ENCODE data around the gene SELENOT. TPM values are rescaled to one million over a fixed set of nuclear protein-coding genes. Genes with fewer than 3 reads are reported as not detected.

SELENOT gene
- total RNA-seq, 1 experiment from 2014 or later = 48.3 TPM

- TF ChIP-seq ZSCAN18 (CRISPR knock-in tag; IDR thresholded peaks at IDR 0.05) (no peak), ZBTB21 (CRISPR knock-in tag; IDR thresholded peaks at IDR 0.05; ENCODE audit: borderline replicate concordance) (no peak), STAT6 (CRISPR knock-in tag; conservative IDR thresholded peaks at IDR 0.05; ENCODE audit: low read depth) (no peak), ZMAT4 (CRISPR knock-in tag; IDR thresholded peaks at IDR 0.05) (no peak), ARID4B (CRISPR knock-in tag; IDR thresholded peaks at IDR 0.05; ENCODE audit: borderline replicate concordance) (no peak), IRF1 (CRISPR knock-in tag; IDR thresholded peaks at IDR 0.05) (no peak), ZNF423 (CRISPR knock-in tag; IDR thresholded peaks at IDR 0.05) (no peak), TP53 (CRISPR knock-in tag; IDR thresholded peaks at IDR 0.05) (no peak), ATF6 (CRISPR knock-in tag; IDR thresholded peaks at IDR 0.05) (no peak), ELF4 (CRISPR knock-in tag; IDR thresholded peaks at IDR 0.05; ENCODE audit: low read depth) (no peak), JAZF1 (CRISPR knock-in tag; IDR thresholded peaks at IDR 0.05) (no peak)
Observed at GRCh38 chr3:150583028-150583427, 20.1 kb upstream of the SELENOT start (continued).

GRCh38 chr3:150588027-150588830 lies 14.9 kb upstream of the SELENOT start:
- TF ChIP-seq JUN (CRISPR knock-in tag; IDR thresholded peaks at IDR 0.05) = no peak
- TF ChIP-seq ZNF121 (CRISPR knock-in tag; IDR thresholded peaks at IDR 0.05) = no peak
- no peak for TF ChIP-seq NR3C1 (CRISPR knock-in tag; conservative IDR thresholded peaks at IDR 0.05; ENCODE audit: low read depth)
- no peak for TF ChIP-seq FOXK1 (CRISPR knock-in tag; IDR thresholded peaks at IDR 0.05)
- TF ChIP-seq AR (CRISPR knock-in tag; IDR thresholded peaks at IDR 0.05) = no peak
- no peak for TF ChIP-seq USF2 (CRISPR knock-in tag; IDR thresholded peaks at IDR 0.05)
- TF ChIP-seq CREB1 (CRISPR knock-in tag; IDR thresholded peaks at IDR 0.05) = no peak
- TF ChIP-seq ATF3 (CRISPR knock-in tag; conservative IDR thresholded peaks at IDR 0.05) = no peak
- TF ChIP-seq NFATC4 (CRISPR knock-in tag; IDR thresholded peaks at IDR 0.05) = no peak
- no peaks in the 10 kb centered on the region for H3K27me3 Mint-ChIP-seq (ENCODE audit: low read depth)
- CTCF ChIA-PET = no interaction called here
- no peak overlapping the region for H3K4me3 Mint-ChIP-seq
- H3K9me3 Mint-ChIP-seq = no peaks in the 10 kb centered on the region
- POLR2A ChIA-PET = no interaction called here
- ATAC-seq = peak; percentile 55; the same call in 1 of the 2 replicates
- H3K27ac Mint-ChIP-seq = peak overlapping the region; percentile 70
- no peak for DNase-seq (ENCODE audit: low spot score)
- H3K36me3 Mint-ChIP-seq = peaks cover 22% of the 10 kb centered on the region
- H3K4me1 Mint-ChIP-seq = no peaks in the 10 kb centered on the region
